HEK293 (cell line): Measurements from ENCODE around the gene ANGPTL4.

Experiments used
- CTCF ChIA-PET: fragments of 350-600 bp; formaldehyde crosslinking; extraction: SDS; loops from one replicate; lab custom pipeline; 2021; ENCODE audit warnings: antibody characterized with exemption; lab: Yijun Ruan, JAX
- POLR2A ChIA-PET: fragments of 300-600 bp; formaldehyde crosslinking; extraction: SDS; loops from one replicate; lab custom pipeline; 2020; ENCODE audit warnings: antibody characterized with exemption, inconsistent platforms; lab: Yijun Ruan, JAX
- H3K27ac ChIP-seq: fragments of 200-500 bp; sonication (Bioruptor generic); 2 replicates; pipeline ENCODE4 v1.5.1; 2014; ENCODE audit warnings: low read depth, low read length, control low read depth, inconsistent platforms; ENCODE audit errors: extremely low read depth
- H3K36me3 ChIP-seq, 2 experiments: fragments of 200-500 bp in 1 of 2; sonication (Bioruptor generic) in 1 of 2; 1 replicate in 1 of 2; 2 replicates in 1 of 2; pipeline ENCODE4 v1.5.1; 2014 to 2017; ENCODE audit warnings: inconsistent platforms in 2 of 2, low read length in 2 of 2; ENCODE audit not compliant: control insufficient read depth in 2 of 2, insufficient read depth in 1 of 2
- H3K4me1 ChIP-seq: fragments of 200-500 bp; sonication (Bioruptor generic); 2 replicates; pipeline ENCODE4 v1.5.1; 2014; ENCODE audit warnings: mild to moderate bottlenecking, low read length, inconsistent platforms; ENCODE audit not compliant: control insufficient read depth, insufficient read depth
- H3K4me3 ChIP-seq: 2 replicates; pipeline ENCODE4 v1.5.1; 2011; ENCODE audit warnings: low read depth, mild to moderate bottlenecking, control low read depth, low read length, moderate library complexity
- H3K9me3 ChIP-seq: fragments of 200-500 bp; sonication (Bioruptor generic); 2 replicates; pipeline ENCODE4 v1.5.1; 2014; ENCODE audit warnings: low read depth, low read length, inconsistent platforms; ENCODE audit not compliant: control insufficient read depth, insufficient read depth
- HOXD13 ChIP-seq: sonication (generic); formaldehyde crosslinking; IDR thresholded peaks from 2 replicates; pipeline ENCODE4 v1.8.0; 2022; ENCODE audit warnings: missing genetic modification reagents, borderline replicate concordance
- OSR2 ChIP-seq: fragments of 450-650 bp; formaldehyde crosslinking; IDR thresholded peaks from 2 replicates; pipeline ENCODE4 v1.5.1; 2016; ENCODE audit warnings: missing biosample characterization, missing genetic modification characterization
- YY1 ChIP-seq: fragments of 450-650 bp; formaldehyde crosslinking; IDR thresholded peaks from 2 replicates; pipeline ENCODE4 v1.5.1; 2018; ENCODE audit warnings: missing biosample characterization, missing genetic modification characterization
- ZBTB11 ChIP-seq: fragments of 450-650 bp; formaldehyde crosslinking; conservative IDR thresholded peaks from 2 replicates; pipeline ENCODE4 v1.5.1; 2016; ENCODE audit warnings: low read depth, missing biosample characterization, missing genetic modification characterization
- ZBTB21 ChIP-seq: fragments of 450-650 bp; formaldehyde crosslinking; IDR thresholded peaks from 2 replicates; pipeline ENCODE4 v1.5.1; 2017; ENCODE audit warnings: missing biosample characterization, missing genetic modification characterization
- ZBTB48 ChIP-seq: fragments of 450-650 bp; formaldehyde crosslinking; IDR thresholded peaks from 2 replicates; pipeline ENCODE4 v1.5.1; 2016; ENCODE audit warnings: missing biosample characterization, missing genetic modification characterization
- ZNF114 ChIP-seq: fragments of 450-650 bp; formaldehyde crosslinking; IDR thresholded peaks from 2 replicates; pipeline ENCODE4 v1.5.0; 2017; ENCODE audit warnings: missing biosample characterization, missing genetic modification characterization
- ZNF155 ChIP-seq: fragments of 450-650 bp; formaldehyde crosslinking; IDR thresholded peaks from 2 replicates; pipeline ENCODE4 v1.5.1; 2016; ENCODE audit warnings: missing biosample characterization, missing genetic modification characterization
- ZNF16 ChIP-seq: fragments of 450-650 bp; formaldehyde crosslinking; IDR thresholded peaks from 2 replicates; pipeline ENCODE4 v1.5.1; 2016; ENCODE audit warnings: low read depth, missing biosample characterization, missing genetic modification characterization
- ZNF169 ChIP-seq: fragments of 450-650 bp; formaldehyde crosslinking; IDR thresholded peaks from 2 replicates; pipeline ENCODE4 v1.5.1; 2016; ENCODE audit warnings: missing biosample characterization, missing genetic modification characterization
- ZNF24 ChIP-seq: fragments of 450-650 bp; formaldehyde crosslinking; IDR thresholded peaks from 2 replicates; pipeline ENCODE4 v1.5.1; 2016; ENCODE audit warnings: missing biosample characterization, missing genetic modification characterization
- ZNF335 ChIP-seq: fragments of 450-650 bp; formaldehyde crosslinking; conservative IDR thresholded peaks from 2 replicates; pipeline ENCODE4 v1.5.1; 2016; ENCODE audit warnings: missing biosample characterization, missing genetic modification characterization
- ZNF530 ChIP-seq: fragments of 450-650 bp; formaldehyde crosslinking; IDR thresholded peaks from 2 replicates; pipeline ENCODE4 v1.5.1; 2016; ENCODE audit warnings: low read depth, missing biosample characterization, missing genetic modification characterization
- ZNF747 ChIP-seq: fragments of 450-650 bp; formaldehyde crosslinking; IDR thresholded peaks from 2 replicates; pipeline ENCODE4 v1.5.1; 2016; ENCODE audit warnings: missing biosample characterization, missing genetic modification characterization
- TF ChIP-seq, protein P1 (sequence below): fragments of 450-650 bp; formaldehyde crosslinking; IDR thresholded peaks from 2 replicates; pipeline ENCODE4 v1.5.1; 2016; ENCODE audit warnings: missing biosample characterization, missing genetic modification characterization
- TF ChIP-seq, protein P2 (sequence below): fragments of 450-650 bp; formaldehyde crosslinking; optimal IDR thresholded peaks from 2 replicates; pipeline ENCODE3; 2016; ENCODE audit warnings: missing biosample characterization, mild to moderate bottlenecking, missing genetic modification characterization

Gene ANGPTL4

GRCh38 chr19:8319807-8320520, 44.0 kb upstream of the ANGPTL4 start:
- ChIA-PET CTCF (interaction anchor here (0.6 kb wide), 2 partner anchors 378 to 402 kb away, joined by 3 to 5 read pairs; no protein-coding TSS in a partner anchor), POLR2A (no interaction called here)
- H3K36me3 ChIP-seq: peaks cover 17 to 53% of the 10 kb centered on the region in 2 experiments
- H3K4me3 ChIP-seq: peak overlapping the region; percentile 97
- no peaks in the 10 kb centered on the region for H3K9me3 ChIP-seq
- peaks cover 5% of the 10 kb centered on the region; the same call in 1 of the 2 replicates for H3K4me1 ChIP-seq
- TF ChIP-seq, protein P1, sequence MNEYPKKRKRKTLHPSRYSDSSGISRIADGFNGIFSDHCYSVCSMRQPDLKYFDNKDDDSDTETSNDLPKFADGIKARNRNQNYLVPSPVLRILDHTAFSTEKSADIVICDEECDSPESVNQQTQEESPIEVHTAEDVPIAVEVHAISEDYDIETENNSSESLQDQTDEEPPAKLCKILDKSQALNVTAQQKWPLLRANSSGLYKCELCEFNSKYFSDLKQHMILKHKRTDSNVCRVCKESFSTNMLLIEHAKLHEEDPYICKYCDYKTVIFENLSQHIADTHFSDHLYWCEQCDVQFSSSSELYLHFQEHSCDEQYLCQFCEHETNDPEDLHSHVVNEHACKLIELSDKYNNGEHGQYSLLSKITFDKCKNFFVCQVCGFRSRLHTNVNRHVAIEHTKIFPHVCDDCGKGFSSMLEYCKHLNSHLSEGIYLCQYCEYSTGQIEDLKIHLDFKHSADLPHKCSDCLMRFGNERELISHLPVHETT (tag by site-specific recombination): no peak
- no peak for TF ChIP-seq ZNF114 (tag by site-specific recombination)
- TF ChIP-seq, all 188 proteins: peak for 0
- H3K27ac ChIP-seq: peak overlapping the region; percentile 67; the same call in 1 of the 2 replicates

GRCh38 chr19:8320564-8321066, 43.3 kb upstream of the ANGPTL4 start:
- H3K4me3 ChIP-seq: peak overlapping the region; percentile 97
- ChIA-PET CTCF (interaction anchor here (0.7 kb wide), 1 partner anchor 76 kb away, joined by 3 read pairs; no protein-coding TSS in a partner anchor), POLR2A (interaction anchor here (0.6 to 2.0 kb wide), 8 partner anchors 9 to 392 kb away, joined by 3 to 22 read pairs (median 5); partner anchors contain the start of genes RAB11B and ZNF414)
- peaks cover 14 to 47% of the 10 kb centered on the region in 2 experiments for H3K36me3 ChIP-seq
- peak overlapping the region; percentile 67 for H3K27ac ChIP-seq
- TF ChIP-seq ZBTB48 (tag by site-specific recombination): peak; percentile 91
- TF ChIP-seq ZBTB21 (tag by site-specific recombination): no peak
- peak; percentile 59; the same call in 1 of the 2 replicates for TF ChIP-seq ZNF335 (tag by site-specific recombination)
- TF ChIP-seq ZNF747 (tag by site-specific recombination): no peak
- TF ChIP-seq ZNF155 (tag by site-specific recombination): no peak
- peak; percentile 36; the same call in 1 of the 2 replicates for TF ChIP-seq ZBTB11 (tag by site-specific recombination)
- TF ChIP-seq ZNF530 (tag by site-specific recombination): peak; percentile 63; the same call in 1 of the 2 replicates
- TF ChIP-seq ZNF169 (tag by site-specific recombination): peak; percentile 26; the same call in 1 of the 2 replicates
- no peak for TF ChIP-seq ZNF24 (tag by site-specific recombination)
- TF ChIP-seq OSR2 (tag by site-specific recombination): no peak
- 0 out of 2 replicates have a peak, but pooled peaks have one; percentile 11 for TF ChIP-seq ZNF16 (tag by site-specific recombination)
- 0 out of 2 replicates have a peak, but pooled peaks have one; percentile 7 for TF ChIP-seq HOXD13 (CRISPR knock-in tag)
- no peak for TF ChIP-seq YY1 (tag by site-specific recombination)
- TF ChIP-seq, protein P2, sequence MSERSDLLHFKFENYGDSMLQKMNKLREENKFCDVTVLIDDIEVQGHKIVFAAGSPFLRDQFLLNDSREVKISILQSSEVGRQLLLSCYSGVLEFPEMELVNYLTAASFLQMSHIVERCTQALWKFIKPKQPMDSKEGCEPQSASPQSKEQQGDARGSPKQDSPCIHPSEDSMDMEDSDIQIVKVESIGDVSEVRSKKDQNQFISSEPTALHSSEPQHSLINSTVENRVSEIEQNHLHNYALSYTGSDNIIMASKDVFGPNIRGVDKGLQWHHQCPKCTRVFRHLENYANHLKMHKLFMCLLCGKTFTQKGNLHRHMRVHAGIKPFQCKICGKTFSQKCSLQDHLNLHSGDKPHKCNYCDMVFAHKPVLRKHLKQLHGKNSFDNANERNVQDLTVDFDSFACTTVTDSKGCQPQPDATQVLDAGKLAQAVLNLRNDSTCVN: no peak
- no peaks in the 10 kb centered on the region for H3K9me3 ChIP-seq
- H3K4me1 ChIP-seq: peaks cover 5% of the 10 kb centered on the region; the same call in 1 of the 2 replicates
